ENCODE results near the gene ABT1.

DNA sequence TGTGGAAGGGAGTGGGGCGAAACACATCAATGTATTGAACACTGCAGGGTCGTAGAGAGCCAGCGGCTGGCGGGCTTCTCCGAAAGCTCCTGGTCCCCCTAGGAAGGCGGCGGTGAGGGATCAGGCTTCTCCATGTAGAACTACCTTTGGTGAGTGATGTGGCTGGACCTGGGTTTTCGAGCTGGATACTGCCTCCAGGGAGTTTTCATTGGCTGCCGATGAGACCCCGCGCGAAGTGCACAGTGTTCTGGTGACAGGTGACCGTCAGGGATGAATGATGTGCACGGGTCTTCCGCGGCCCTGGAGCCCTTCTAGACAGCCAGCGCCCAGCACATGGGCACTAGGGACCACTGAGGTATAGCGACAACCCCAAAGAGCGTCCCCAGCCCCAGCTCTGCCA, 16.4 kb downstream of the ABT1 start:
- TF ChIP-seq POLR2AphosphoS5 (IDR thresholded peaks at IDR 0.05) (no peak), POLR2A (IDR thresholded peaks at IDR 0.05; ENCODE audit: low read depth) (no peak)
- TF ChIP-seq, protein P1, sequence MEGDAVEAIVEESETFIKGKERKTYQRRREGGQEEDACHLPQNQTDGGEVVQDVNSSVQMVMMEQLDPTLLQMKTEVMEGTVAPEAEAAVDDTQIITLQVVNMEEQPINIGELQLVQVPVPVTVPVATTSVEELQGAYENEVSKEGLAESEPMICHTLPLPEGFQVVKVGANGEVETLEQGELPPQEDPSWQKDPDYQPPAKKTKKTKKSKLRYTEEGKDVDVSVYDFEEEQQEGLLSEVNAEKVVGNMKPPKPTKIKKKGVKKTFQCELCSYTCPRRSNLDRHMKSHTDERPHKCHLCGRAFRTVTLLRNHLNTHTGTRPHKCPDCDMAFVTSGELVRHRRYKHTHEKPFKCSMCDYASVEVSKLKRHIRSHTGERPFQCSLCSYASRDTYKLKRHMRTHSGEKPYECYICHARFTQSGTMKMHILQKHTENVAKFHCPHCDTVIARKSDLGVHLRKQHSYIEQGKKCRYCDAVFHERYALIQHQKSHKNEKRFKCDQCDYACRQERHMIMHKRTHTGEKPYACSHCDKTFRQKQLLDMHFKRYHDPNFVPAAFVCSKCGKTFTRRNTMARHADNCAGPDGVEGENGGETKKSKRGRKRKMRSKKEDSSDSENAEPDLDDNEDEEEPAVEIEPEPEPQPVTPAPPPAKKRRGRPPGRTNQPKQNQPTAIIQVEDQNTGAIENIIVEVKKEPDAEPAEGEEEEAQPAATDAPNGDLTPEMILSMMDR (IDR thresholded peaks at IDR 0.05): no peak
